Measurements from ENCODE around the gene CAMK2A. TPM values are rescaled to one million over a fixed set of nuclear protein-coding genes. Genes with fewer than 3 reads are reported as not detected.
A peak's percentile ranks its signal among the peaks of the same experiment; 100 is the strongest.

The CAMK2A gene
- total and polyA plus RNA-seq, 2 of the 4 experiments (the other 2 are of a cell fraction), result 0.18 to 0.19 TPM

DNA sequence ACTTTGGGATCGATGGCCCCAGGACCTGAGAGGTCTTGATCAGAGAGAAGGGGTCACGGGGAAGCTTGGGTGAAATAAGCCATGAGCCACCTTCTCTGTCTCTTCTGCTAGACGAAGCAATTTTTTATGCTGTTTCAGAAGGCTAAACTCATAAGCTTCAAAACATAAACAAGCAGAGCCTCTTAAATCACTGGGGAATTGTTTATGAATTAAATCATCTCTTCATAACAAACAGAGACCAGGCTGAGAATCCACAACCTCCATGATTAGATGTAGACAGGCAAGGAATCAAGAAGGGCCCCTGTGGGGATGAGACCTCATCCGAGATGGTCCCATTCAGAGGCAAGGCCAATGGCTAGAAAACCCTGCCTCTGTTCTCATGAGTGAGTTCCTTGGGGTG, 46.2 kb upstream of the CAMK2A start:
- Histone ChIP-seq H3K4ac (ENCODE audit: low read depth, low read length) (peak overlapping the region; percentile 64), H4K8ac (ENCODE audit: low read depth in 2 of 2, low read length in 2 of 2) (peak overlapping the region in 1 of 2 experiments; percentile 4; a peak in 1 of 4 replicates), H2BK20ac (ENCODE audit: low read depth, low read length) (peak overlapping the region; percentile 77; the same call in 1 of the 2 replicates), H3K27ac (ENCODE audit: insufficient read depth, low read length) (peak overlapping the region; percentile 52; the same call in 1 of the 2 replicates), H3K4me1 (ENCODE audit: control insufficient read depth, insufficient read depth, low read length) (peaks cover 12% of the 10 kb centered on the region), H2BK5ac (ENCODE audit: low read depth, low read length, poor library complexity, severe bottlenecking) (peak overlapping the region; percentile 40), H3K18ac (ENCODE audit: low read depth, low read length) (peak overlapping the region; percentile 71; the same call in 1 of the 2 replicates), H3K56ac (ENCODE audit: extremely low read depth, insufficient read depth, low read length) (no peak overlapping the region), H2AK9ac (replicated peaks; ENCODE audit: low read depth, low read length, poor library complexity) (no peak overlapping the region), H3K9me1 (ENCODE audit: insufficient read depth, low read length) (peaks cover 6% of the 10 kb centered on the region), H4K91ac (ENCODE audit: insufficient read depth, low read depth, low read length) (peak overlapping the region; percentile 63; the same call in 1 of the 2 replicates), H4K20me1 (ENCODE audit: insufficient read depth, low read length) (no peaks in the 10 kb centered on the region), H2BK15ac (ENCODE audit: low read depth, low read length) (peak overlapping the region; percentile 62; the same call in 1 of the 3 replicates), H4K5ac (ENCODE audit: low read depth, low read length) (peak overlapping the region; percentile 45), H2AK5ac (ENCODE audit: low read depth, low read length) (peak overlapping the region; percentile 90; the same call in 1 of the 2 replicates), H3K14ac (replicated peaks; ENCODE audit: low read depth, low read length) (peak overlapping the region; percentile 42; the same call in 1 of the 2 replicates), H3K23ac (ENCODE audit: low read depth, low read length) (peak overlapping the region; percentile 29; the same call in 1 of the 2 replicates), H2BK120ac (ENCODE audit: low read depth, low read length) (peak overlapping the region; percentile 67; the same call in 1 of the 2 replicates), H3K4me2 (ENCODE audit: low read depth, low read length) (peak overlapping the region; percentile 58), H3K9ac (ENCODE audit: low read depth, low read length) (no peak overlapping the region), H3K36me3 (ENCODE audit: control insufficient read depth, insufficient read depth, low read length) (no peaks in the 10 kb centered on the region), H3K9me3 (ENCODE audit: control insufficient read depth, insufficient read depth, low read length) (no peaks in the 10 kb centered on the region), H2AFZ (replicated peaks; ENCODE audit: low read length, poor library complexity) (no peak overlapping the region), H3K79me1 (ENCODE audit: low read depth in 1 of 2, low read length in 2 of 2) (no peaks in the 10 kb centered on the region), H3K4me3 (ENCODE audit: insufficient read depth, low read depth, low read length) (no peak overlapping the region), H3K27me3 (ENCODE audit: control insufficient read depth, insufficient read depth, low read length) (no peaks in the 10 kb centered on the region)
- intact Hi-C loops (cut with micrococcal nuclease), result no loop called here
- no TSS peak for BruUV-seq (replicated peaks)
- in situ Hi-C loops (cut with MboI; ENCODE audit: low sequenced_read_pairs), result no loop called here
- ChIA-PET CTCF (interaction anchor here (0.8 kb wide), 1 partner anchor 17 kb away, joined by 3 read pairs; no protein-coding TSS in a partner anchor), POLR2A (ENCODE audit: unreplicated experiment) (interaction anchor here (0.6 to 1.2 kb wide), 2 partner anchors 8 to 37 kb away, joined by 3 to 4 read pairs; no protein-coding TSS in a partner anchor)
- ATAC-seq (ENCODE audit: low read depth) (peak; percentile 85), DNase-seq (peak; percentile 40)
- no peak for TF ChIP-seq CEBPB (IDR thresholded peaks at IDR 0.05; ENCODE audit: low read depth, low read length)
- TF ChIP-seq RCOR1 (IDR thresholded peaks at IDR 0.05; ENCODE audit: insufficient replicate concordance, low read length), result no peak
- no peak for TF ChIP-seq SMC3 (IDR thresholded peaks at IDR 0.05; ENCODE audit: low read depth, low read length)
- TF ChIP-seq NFE2L2 (IDR thresholded peaks at IDR 0.05; ENCODE audit: low read depth, low read length), result no peak
- no peak for TF ChIP-seq BHLHE40 (IDR thresholded peaks at IDR 0.05; ENCODE audit: low read depth, low read length)
- TF ChIP-seq FOS (IDR thresholded peaks at IDR 0.05; ENCODE audit: low read depth, low read length), result no peak
- no peak for TF ChIP-seq MXI1 (IDR thresholded peaks at IDR 0.05; ENCODE audit: borderline replicate concordance, low read depth, low read length)
- dilution Hi-C loops (cut with HindIII; ENCODE audit: low sequenced_read_pairs, unreplicated experiment), result no loop called here
- 80% methylated on average over 1 of the region's 4 CpGs; no CpG with 5 or more reads in 1 of the 2 experiments for WGBS, 2 experiments (ENCODE audit: extremely low coverage in 2 of 2, insufficient read length in 1 of 2)

All from IMR-90 (cell line).